ENCODE measurements around the gene TMEM120B. TPM values are rescaled to one million over a fixed set of nuclear protein-coding genes. Genes with fewer than 3 reads are reported as not detected.

TMEM120B gene
- polyA plus RNA-seq, 3 donors = 6.1 to 10.6 (median 8.3) TPM

GRCh38 chr12:121765573-121765972 lies 53.0 kb downstream of the TMEM120B start:
- WGBS, 3 donors = 69 to 85% (median 72%) methylated on average over 5 of the region's 5 CpGs
- H3K27ac ChIP-seq (ENCODE audit: low read depth, low read length) = no peak overlapping the region

DNA sequence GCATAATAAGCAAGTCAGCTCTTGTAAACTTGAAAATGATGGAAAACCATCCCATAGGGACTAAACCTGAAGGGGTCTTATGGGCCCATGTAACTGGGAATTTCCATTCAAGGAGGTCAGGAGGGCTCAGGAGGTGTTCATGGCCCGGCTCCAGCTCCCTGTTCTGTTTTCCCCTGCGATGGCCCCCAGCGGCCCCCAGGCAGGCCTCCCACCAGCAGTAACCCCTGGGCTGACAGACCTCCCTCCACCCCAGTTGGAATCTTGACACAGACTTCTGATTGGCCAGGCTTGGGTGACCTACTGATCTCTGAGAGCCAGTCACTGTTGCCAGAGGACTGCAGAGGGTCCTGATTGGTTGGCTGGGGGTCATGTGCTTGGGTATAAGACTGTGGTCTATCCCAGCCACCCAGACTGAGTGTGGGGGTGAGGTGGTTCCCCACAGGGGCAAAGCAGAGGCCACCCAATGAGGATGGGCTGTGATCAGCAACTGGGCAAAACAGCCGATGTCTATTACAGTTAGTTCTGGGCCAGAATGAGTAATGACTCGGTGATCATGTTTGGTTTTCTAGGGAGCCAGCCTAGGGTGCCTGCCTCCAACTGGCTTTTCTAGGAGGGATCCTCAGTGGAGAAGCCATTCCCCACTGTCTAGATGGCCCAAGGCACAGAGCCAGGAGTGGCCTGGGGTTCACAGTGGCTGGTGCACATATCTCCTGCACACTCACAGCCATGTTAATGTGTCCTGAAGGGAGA lies 53.9 kb downstream of the TMEM120B start:
- no peak overlapping the region for H3K27ac ChIP-seq (ENCODE audit: low read depth, low read length)
- 92 to 95% (median 94%) methylated on average over 5 of the region's 5 CpGs for WGBS, 3 donors

DNA sequence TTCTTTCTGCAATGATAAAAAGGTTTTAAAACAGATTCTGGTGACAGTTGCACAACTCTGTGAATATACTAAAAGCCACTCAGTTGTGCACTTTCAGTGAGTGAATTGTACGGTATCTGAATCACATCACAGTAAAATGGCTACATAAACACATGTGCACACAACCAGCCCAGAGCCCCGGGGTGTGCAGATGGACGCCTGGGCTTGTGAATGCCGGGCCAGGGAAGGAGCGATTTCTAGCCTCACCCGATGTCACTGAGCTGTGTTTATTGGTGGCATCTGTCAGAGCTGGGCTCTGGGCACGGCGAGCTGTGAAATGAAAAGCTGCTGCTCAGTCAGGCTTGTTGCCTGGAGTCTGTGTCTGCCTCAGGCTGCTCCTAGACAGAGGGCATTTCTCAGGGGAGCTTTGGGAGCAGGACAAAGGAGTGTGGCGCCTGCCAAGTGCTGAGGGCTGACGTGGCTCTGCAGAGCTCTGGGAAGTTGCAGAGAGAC lies 55.0 kb downstream of the TMEM120B start:
- no peak overlapping the region for H3K27ac ChIP-seq (ENCODE audit: low read depth, low read length)
- WGBS, 3 donors = 43 to 63% (median 61%) methylated on average over 10 of the region's 10 CpGs

DNA sequence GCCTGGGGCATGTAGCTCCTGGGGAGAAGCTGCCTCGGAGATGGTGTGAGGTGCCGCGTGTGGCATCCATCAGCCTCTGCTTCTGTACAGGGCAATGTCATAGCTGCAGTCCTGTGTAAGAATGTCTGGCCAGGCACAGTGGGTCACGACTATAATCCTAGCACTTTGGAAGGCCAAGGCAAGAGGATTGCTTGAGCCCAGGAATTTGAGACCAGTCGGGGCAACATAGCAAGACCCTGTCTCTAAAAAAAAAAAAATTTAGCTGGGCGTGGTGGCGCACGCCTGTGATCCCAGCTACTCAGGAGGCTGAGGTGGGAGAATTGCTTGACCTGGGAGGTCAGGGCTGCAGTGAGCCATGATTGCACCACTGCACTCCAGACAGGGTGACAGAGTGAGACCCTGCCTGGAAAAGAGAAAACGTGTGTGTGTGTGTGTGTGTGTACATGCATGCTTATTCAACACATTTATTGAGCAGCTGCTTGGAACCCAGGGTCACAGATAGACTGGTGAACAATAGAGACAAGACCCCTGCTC lies 56.8 kb downstream of the TMEM120B start:
- no peak overlapping the region for H3K27ac ChIP-seq (ENCODE audit: low read depth, low read length)
- WGBS, 3 donors = 89 to 93% (median 91%) methylated on average over 9 of the region's 9 CpGs

GRCh38 chr12:121769831-121770301 lies 57.3 kb downstream of the TMEM120B start:
- H3K27ac ChIP-seq (ENCODE audit: low read depth, low read length) = no peak overlapping the region
- WGBS, 3 donors = 48 to 72% (median 69%) methylated on average over 11 of the region's 11 CpGs

DNA sequence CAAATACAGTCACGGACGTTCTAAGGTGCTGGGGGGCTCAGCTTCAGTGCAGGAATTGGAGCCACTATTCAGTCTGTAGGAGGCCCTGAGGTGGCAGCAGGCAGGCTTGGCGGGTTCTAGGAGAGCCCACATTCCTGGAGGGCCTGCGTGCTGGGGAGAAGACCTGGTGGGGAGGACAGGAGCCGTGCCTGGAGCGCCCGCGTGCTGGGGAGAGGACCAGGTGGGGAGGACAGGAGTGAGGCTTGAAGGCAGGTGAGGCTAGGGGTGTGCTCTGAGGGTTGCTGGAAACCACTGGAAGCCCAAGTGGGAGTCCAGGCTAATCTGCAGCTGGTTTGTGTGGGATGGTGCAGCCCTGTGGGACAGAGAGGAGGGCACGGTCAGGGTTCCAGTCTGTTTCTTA lies 57.8 kb downstream of the TMEM120B start:
- H3K27ac ChIP-seq (ENCODE audit: low read depth, low read length) = no peak overlapping the region
- WGBS, 3 donors = 78 to 87% (median 84%) methylated on average over 9 of the region's 9 CpGs

DNA sequence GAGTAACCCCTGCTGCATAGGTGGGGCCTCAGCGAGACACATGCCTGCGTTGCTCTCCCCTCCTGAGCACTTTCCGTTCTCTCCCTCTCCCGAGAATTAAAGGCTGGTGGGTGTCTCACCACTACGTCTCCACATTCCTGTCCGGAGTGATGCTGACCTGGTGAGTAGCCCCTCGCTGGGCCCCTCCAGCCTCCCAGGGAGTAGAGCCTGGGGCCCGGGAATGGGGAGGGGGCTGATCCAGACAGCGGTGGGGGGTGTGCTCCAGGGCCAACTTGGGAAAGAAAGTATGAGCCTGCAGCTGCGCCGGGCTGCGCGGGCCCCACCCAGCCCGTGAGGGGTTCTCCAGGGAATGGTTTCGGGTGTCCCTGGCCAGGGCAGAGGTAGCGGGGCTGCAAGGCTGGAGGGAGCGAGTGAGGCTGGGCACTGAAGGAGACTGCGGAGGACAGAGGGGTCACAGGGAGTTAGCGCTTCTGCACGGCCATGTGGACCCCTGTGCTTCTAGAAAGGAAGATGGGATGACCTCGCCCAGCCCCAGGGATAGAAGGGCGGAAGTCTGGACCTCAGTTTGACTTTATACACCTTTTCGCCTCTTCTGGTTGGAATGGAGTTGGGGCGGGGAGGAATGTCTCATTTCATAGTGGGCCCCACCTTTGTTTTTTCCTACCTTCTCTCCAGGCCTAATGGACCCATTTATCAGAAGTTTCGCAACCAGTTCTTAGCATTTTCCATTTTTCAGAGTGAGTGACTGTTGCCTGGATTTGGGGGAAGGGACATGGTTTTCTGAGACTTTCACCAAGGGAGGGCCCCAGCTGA lies 58.5 kb downstream of the TMEM120B start:
- no peak overlapping the region for H3K27ac ChIP-seq (ENCODE audit: low read depth, low read length)

GRCh38 chr12:121773011-121773777 lies 60.6 kb downstream of the TMEM120B start:
- no peak overlapping the region for H3K27ac ChIP-seq (ENCODE audit: low read depth, low read length)

More for the DNA sequence above, 58.5 kb downstream of the TMEM120B start:
- 79 to 89% (median 82%) methylated on average over 25 of the region's 25 CpGs for WGBS, 3 donors

GRCh38 chr12:121774968-121775474 lies 62.5 kb downstream of the TMEM120B start:
- H3K27ac ChIP-seq (ENCODE audit: low read depth, low read length) = no peak overlapping the region
- 77 to 85% (median 79%) methylated on average over 14 of the region's 14 CpGs for WGBS, 3 donors

More at GRCh38 chr12:121773011-121773777, 60.6 kb downstream of the TMEM120B start:
- WGBS, 3 donors = 36 to 48% (median 45%) methylated on average over 14 of the region's 14 CpGs

GRCh38 chr12:121775501-121775900 lies 62.9 kb downstream of the TMEM120B start:
- H3K27ac ChIP-seq (ENCODE audit: low read depth, low read length) = no peak overlapping the region
- 83 to 86% (median 84%) methylated on average over 16 of the region's 16 CpGs for WGBS, 3 donors

DNA sequence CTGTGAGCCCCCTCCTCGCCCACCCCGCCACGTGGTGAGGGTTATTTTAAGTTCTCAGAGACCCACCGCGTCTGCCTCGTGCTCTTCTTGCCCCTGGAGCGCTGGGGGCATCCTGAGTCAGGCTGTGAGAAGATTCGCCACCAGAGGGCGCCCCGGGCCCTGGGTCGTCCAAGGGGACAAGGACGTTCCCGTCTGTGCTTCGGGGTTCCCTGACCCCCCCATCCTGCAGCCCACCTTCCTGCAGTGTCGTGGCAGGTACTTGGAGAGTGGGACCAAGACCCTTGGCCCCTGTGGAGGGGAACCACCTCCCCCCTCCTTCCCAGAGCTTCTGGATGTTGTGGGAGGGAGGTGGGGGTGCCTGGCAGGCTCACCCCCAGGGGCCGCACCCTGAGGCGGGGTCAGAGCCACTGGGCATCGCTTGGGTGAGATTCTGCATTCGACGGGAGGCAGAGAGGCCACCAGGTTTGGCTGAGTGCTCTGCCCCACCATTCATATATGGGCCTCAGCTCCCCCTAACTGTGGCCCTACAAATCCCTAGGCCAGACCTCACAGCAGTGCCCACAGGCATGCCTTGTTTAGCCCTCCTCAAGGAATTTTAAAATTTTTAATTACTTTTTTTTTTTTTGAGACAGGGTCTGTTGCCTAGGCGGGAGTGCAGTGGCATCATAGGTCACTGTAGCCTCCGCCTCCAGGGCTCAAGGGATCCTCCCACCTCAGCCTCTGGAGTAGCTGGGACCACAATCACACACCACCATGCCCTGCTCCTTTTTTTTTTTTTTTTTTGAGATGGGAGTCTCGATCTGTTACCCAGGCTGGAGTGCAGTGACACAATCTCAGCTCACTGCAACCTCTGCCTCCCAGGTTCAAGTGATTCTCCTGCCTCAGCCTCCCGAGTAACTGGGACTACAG lies 63.9 kb downstream of the TMEM120B start:
- WGBS, 3 donors = 26 to 30% (median 27%) methylated on average over 22 to 24 of the region's 24 CpGs
- no peak overlapping the region for H3K27ac ChIP-seq (ENCODE audit: low read depth, low read length)

GRCh38 chr12:121778567-121779421 lies 66.2 kb downstream of the TMEM120B start:
- no peak overlapping the region for H3K27ac ChIP-seq (ENCODE audit: low read depth, low read length)
- WGBS, 3 donors = 75 to 81% (median 77%) methylated on average over 17 of the region's 17 CpGs

DNA sequence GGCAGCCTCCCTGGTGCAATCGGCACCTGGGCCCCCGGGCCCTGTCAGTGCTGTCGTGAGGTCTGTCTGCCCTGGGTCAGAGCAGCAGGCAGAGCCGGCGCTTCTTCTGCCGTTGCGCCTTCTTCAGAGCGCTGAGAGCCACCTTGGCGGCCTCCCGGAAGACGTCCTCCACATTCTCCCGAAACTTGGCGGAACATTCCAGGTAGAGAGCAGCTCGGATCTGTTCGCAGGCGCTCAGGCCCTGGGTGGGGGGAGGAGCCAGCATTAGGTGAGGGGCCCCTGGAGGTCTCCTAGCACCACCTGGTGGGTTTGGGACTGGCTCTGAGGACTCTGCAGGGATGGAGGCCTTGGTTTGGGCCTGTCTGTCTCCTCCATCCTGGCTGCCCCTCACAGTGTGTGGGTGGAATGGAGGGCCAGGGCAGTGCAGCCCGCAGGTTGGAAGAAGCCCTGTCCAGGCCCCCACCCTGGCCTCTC lies 66.9 kb downstream of the TMEM120B start:
- no peak overlapping the region for H3K27ac ChIP-seq (ENCODE audit: low read depth, low read length)
- WGBS, 3 donors = 90 to 94% (median 93%) methylated on average over 17 of the region's 17 CpGs

- WGBS, 3 donors = 87 to 98% (median 96%) methylated on average over 11 of the region's 11 CpGs
- H3K27ac ChIP-seq (ENCODE audit: low read depth, low read length) = no peak overlapping the region
These were observed 67.9 kb downstream of the TMEM120B start for GRCh38 chr12:121780429-121780828.

GRCh38 chr12:121781484-121781997 lies 69.0 kb downstream of the TMEM120B start:
- 38 to 70% (median 46%) methylated on average over 12 of the region's 12 CpGs for WGBS, 3 donors
- H3K27ac ChIP-seq (ENCODE audit: low read depth, low read length) = no peak overlapping the region
